SK-N-SH (cell line): ENCODE data around the gene USP31. TPM values are rescaled to one million over a fixed set of nuclear protein-coding genes. Genes with fewer than 3 reads are reported as not detected.

Source experiments
- CTCF ChIA-PET: fragments of 300-600, 350-600 bp; formaldehyde crosslinking; extraction: SDS; loops from one replicate; lab custom pipeline; 2021; lab: Yijun Ruan, JAX
- POLR2A ChIA-PET: fragments of 350-600 bp; sonication (Branson Sonifier 250); formaldehyde crosslinking; extraction: SDS; loops from one replicate; lab custom pipeline; 2020; ENCODE audit warnings: antibody characterized with exemption, inconsistent platforms; lab: Yijun Ruan, JAX
- DNase-seq: peaks from one replicate; pipeline ENCODE4 v3.0.0; 2012
- H2AFZ ChIP-seq: fragments of 200-600 bp; sonication (generic); 2 replicates; pipeline ENCODE4 v1.8.1; 2016; ENCODE audit warnings: antibody characterized with exemption, mild to moderate bottlenecking, low read depth
- H3F3A ChIP-seq: fragments of 200-600 bp; sonication (generic); replicated peaks from 2 replicates; pipeline ENCODE3; 2016; ENCODE audit warnings: antibody characterized with exemption, mild to moderate bottlenecking; ENCODE audit not compliant: insufficient read depth
- H3K27ac ChIP-seq, 2 experiments: fragments of 200-500 bp in 1 of 2; fragments of 200-600 bp in 1 of 2; sonication (Bioruptor generic) in 1 of 2; sonication (generic), shearing (Covaris generic) in 1 of 2; 2 replicates each; pipeline versions ENCODE4 v1.5.1 to v1.6.1; 2014 to 2016; ENCODE audit warnings: low read depth in 2 of 2, inconsistent platforms in 1 of 2, low read length in 1 of 2, mild to moderate bottlenecking in 1 of 2, mixed read lengths in 1 of 2
- H3K27me3 ChIP-seq: fragments of 200-600 bp; sonication (generic), shearing (Covaris generic); 2 replicates; pipeline ENCODE4 v1.6.1; 2016; ENCODE audit warnings: mixed run types; ENCODE audit not compliant: insufficient read depth
- H3K36me3 ChIP-seq, 2 experiments: fragments of 200-500 bp in 1 of 2; fragments of 200-600 bp in 1 of 2; sonication (Bioruptor generic) in 1 of 2; sonication (generic) in 1 of 2; replicated peaks in 1 of 2; 2 replicates each; pipeline versions ENCODE3 to v1.5.1; 2014 to 2016; ENCODE audit warnings: low read length in 1 of 2, mild to moderate bottlenecking in 1 of 2; ENCODE audit not compliant: insufficient read depth in 2 of 2, control insufficient read depth in 1 of 2
- H3K4me1 ChIP-seq, 2 experiments: fragments of 200-500 bp in 1 of 2; fragments of 200-600 bp in 1 of 2; sonication (Bioruptor generic) in 1 of 2; sonication (generic), shearing (Covaris generic) in 1 of 2; 2 replicates each; pipeline versions ENCODE4 v1.5.1 to v1.6.1; 2014 to 2016; ENCODE audit warnings: low read depth in 1 of 2, low read length in 1 of 2, mixed run types in 1 of 2; ENCODE audit not compliant: insufficient read depth in 2 of 2, control insufficient read depth in 1 of 2
- H3K4me2 ChIP-seq: fragments of 200-600 bp; sonication (generic), shearing (Covaris generic); 2 replicates; pipeline ENCODE4 v1.6.1; 2017; ENCODE audit warnings: mixed run types
- H3K4me3 ChIP-seq, 2 experiments: fragments of 200-500 bp in 1 of 2; fragments of 200-600 bp in 1 of 2; sonication (Bioruptor generic) in 1 of 2; sonication (generic), shearing (Covaris generic) in 1 of 2; 2 replicates each; pipeline versions ENCODE4 v1.5.1 to v1.8.1; 2014 to 2016; ENCODE audit warnings: low read depth in 2 of 2, inconsistent platforms in 1 of 2, low read length in 1 of 2, mild to moderate bottlenecking in 1 of 2, mixed read lengths in 1 of 2, moderate library complexity in 1 of 2
- H3K79me2 ChIP-seq: fragments of 200-600 bp; sonication (generic); 2 replicates; pipeline ENCODE4 v1.8.1; 2017; ENCODE audit warnings: mild to moderate bottlenecking; ENCODE audit not compliant: insufficient read depth
- H3K9ac ChIP-seq: fragments of 200-600 bp; sonication (generic); 2 replicates; pipeline ENCODE4 v1.6.1; 2017; ENCODE audit warnings: mixed run types
- H3K9me2 ChIP-seq: fragments of 200-600 bp; sonication (generic); 2 replicates; pipeline ENCODE4 v1.6.1; 2017; ENCODE audit warnings: mixed run types
- H3K9me3 ChIP-seq: fragments of 200-600 bp; sonication (generic); 2 replicates; pipeline ENCODE4 v1.6.1; 2017; ENCODE audit warnings: mixed run types, mild to moderate bottlenecking, moderate library complexity
- H4K20me1 ChIP-seq: fragments of 200-600 bp; sonication (generic); 2 replicates; pipeline ENCODE4 v1.6.1; 2017; ENCODE audit warnings: mild to moderate bottlenecking, mixed run types; ENCODE audit not compliant: insufficient read depth
- ELF1 ChIP-seq: IDR thresholded peaks from 2 replicates; pipeline ENCODE4 v1.4.0; 2012
- MEF2A ChIP-seq: IDR thresholded peaks from 2 replicates; pipeline ENCODE4 v1.4.0; 2012; ENCODE audit warnings: low read depth, borderline replicate concordance
- MXI1 ChIP-seq: IDR thresholded peaks from 2 replicates; pipeline ENCODE4 v1.6.1; 2012; ENCODE audit warnings: mild to moderate bottlenecking, low read depth, low read length, improper control_type of control experiment
- NRF1 ChIP-seq: IDR thresholded peaks from 2 replicates; pipeline ENCODE4 v1.6.1; 2012; ENCODE audit warnings: low read depth, mild to moderate bottlenecking, low read length
- POLR2AphosphoS5 ChIP-seq: IDR thresholded peaks from 2 replicates; pipeline ENCODE4 v1.6.1; 2012; ENCODE audit warnings: low read depth, low read length
- REST ChIP-seq: IDR thresholded peaks from 2 replicates; pipeline ENCODE4 v1.6.1; 2012; ENCODE audit warnings: mild to moderate bottlenecking, low read depth, low read length, moderate library complexity
- SIN3A ChIP-seq: IDR thresholded peaks from 2 replicates; pipeline ENCODE4 v1.6.1; 2012; ENCODE audit warnings: low read depth, mild to moderate bottlenecking, low read length, moderate library complexity, borderline replicate concordance
- USF2 ChIP-seq: fragments of 150-350 bp; IDR thresholded peaks from 2 replicates; pipeline ENCODE4 v1.6.1; 2017; ENCODE audit warnings: antibody characterized with exemption, low read length, low read depth, borderline replicate concordance
- whole genome bisulfite sequencing: methylation state at CpG from one replicate; pipeline ENCODE4 v1.1.6; 2017; ENCODE audit warnings: low lambda C conversion rate; 5-methylcytosine and 5-hydroxymethylcytosine counted together
- polyA plus RNA-seq, 3 experiments: library from polyadenylated mRNA; depleted of rRNA; stranded (reverse); fragments of >200 nt; gene quantifications; 2 replicates each; pipeline ENCODE4 v1.2.3, GENCODE V29; 2012

USP31 gene
- polyA plus RNA-seq, 1 of the 3 experiments (the other 2 are of a cell fraction) = 3.2 TPM

- Histone ChIP-seq H3F3A (no peaks in the 10 kb centered on the region), H3K9me3 (no peaks in the 10 kb centered on the region), H3K4me3 (no peak overlapping the region), H3K4me2 (no peak overlapping the region), H3K36me3 (no peaks in the 10 kb centered on the region), H3K27ac (no peak overlapping the region), H3K4me1 (peaks cover 0 to 7% of the 10 kb centered on the region in 2 experiments; a peak in 1 of 4 replicates), H2AFZ (no peak overlapping the region), H4K20me1 (no peaks in the 10 kb centered on the region), H3K27me3 (no peaks in the 10 kb centered on the region), H3K9me2 (no peaks in the 10 kb centered on the region), H3K9ac (no peak overlapping the region), H3K79me2 (no peaks in the 10 kb centered on the region)
- TF ChIP-seq POLR2AphosphoS5 (no peak), SIN3A (no peak), REST (no peak), MEF2A (no peak)
- DNase-seq = no peak
- ChIA-PET POLR2A (no interaction called here), CTCF (interaction anchor here (0.9 to 2.5 kb wide), 3 partner anchors 25 to 136 kb away, joined by 3 to 10 read pairs (median 7); no protein-coding TSS in a partner anchor)
- 14% methylated on average over 1 of the region's 1 CpG for WGBS
These were observed 114.0 kb downstream of the USP31 start for GRCh38 chr16:23035240-23035639.

- H3K4me1 ChIP-seq = peaks cover 0 to 26% of the 10 kb centered on the region in 2 experiments; a peak in 1 of 4 replicates
- no peaks in the 10 kb centered on the region for H4K20me1 ChIP-seq
- H3K36me3 ChIP-seq = no peaks in the 10 kb centered on the region
- H3K27me3 ChIP-seq = no peaks in the 10 kb centered on the region
- H3K79me2 ChIP-seq = no peaks in the 10 kb centered on the region
- POLR2A ChIA-PET = no interaction called here
- H3F3A ChIP-seq = no peaks in the 10 kb centered on the region
- no peaks in the 10 kb centered on the region for H3K9me2 ChIP-seq
- H3K27ac ChIP-seq = no peak overlapping the region
- H3K4me2 ChIP-seq = no peak overlapping the region
- TF ChIP-seq ELF1 (no peak), REST (no peak), USF2 (no peak), MEF2A (no peak), NRF1 (no peak), MXI1 (no peak)
- CTCF ChIA-PET = interaction anchor here (0.7 to 1.7 kb wide), 7 partner anchors 8 to 133 kb away, joined by 3 to 9 read pairs (median 3); no protein-coding TSS in a partner anchor
- H2AFZ ChIP-seq = no peak overlapping the region
- WGBS = 39% methylated on average over 6 of the region's 6 CpGs
- no peaks in the 10 kb centered on the region for H3K9me3 ChIP-seq
- no peak for DNase-seq
- no peak overlapping the region for H3K4me3 ChIP-seq
- H3K9ac ChIP-seq = no peak overlapping the region
These were observed 117.6 kb downstream of the USP31 start for GRCh38 chr16:23031508-23032098.
